ENCODE data around the gene LRP2.

- TF ChIP-seq POLR2AphosphoS5 (IDR thresholded peaks at IDR 0.05; ENCODE audit: low read depth, low read length) (no peak), POLR2A (IDR thresholded peaks at IDR 0.05; ENCODE audit: low read depth, low read length) (no peak), TAF1 (IDR thresholded peaks at IDR 0.05; ENCODE audit: low read depth, low read length) (no peak), POU2F2 (IDR thresholded peaks at IDR 0.05; ENCODE audit: low read depth, low read length) (no peak)
Measured at GRCh38 chr2:169344736-169345485, 17.4 kb downstream of the LRP2 start.
